Measurements from ENCODE around the gene TAS2R60.

Gene TAS2R60

GRCh38 chr7:143443153-143443552 lies at the start of gene TAS2R60:
Gene TAS2R60 (plus strand): TSS chr7:143443453. CDS start chr7:143443453, 0 bp downstream.
- no peak for TF ChIP-seq CTCF (IDR thresholded peaks at IDR 0.05; ENCODE audit: control insufficient read depth, insufficient read depth, low read depth, low read length, missing control alignments)
- no peak for DNase-seq (ENCODE audit: low read depth)
- H3K4me3 ChIP-seq (ENCODE audit: control insufficient read depth, low read depth, low read length), result no peak within 1 kb of the TSS

- H3K4me3 ChIP-seq (ENCODE audit: control insufficient read depth, low read depth, low read length), result no peak overlapping the region
- DNase-seq (ENCODE audit: low read depth), result no peak
- TF ChIP-seq CTCF (IDR thresholded peaks at IDR 0.05; ENCODE audit: control insufficient read depth, insufficient read depth, low read depth, low read length, missing control alignments), result no peak
These were observed 49.2 kb upstream of the TAS2R60 start for GRCh38 chr7:143394068-143394467.

- TF ChIP-seq CTCF (IDR thresholded peaks at IDR 0.05; ENCODE audit: control insufficient read depth, insufficient read depth, low read depth, low read length, missing control alignments), result no peak
- no peak overlapping the region for H3K4me3 ChIP-seq (ENCODE audit: control insufficient read depth, low read depth, low read length)
- DNase-seq (ENCODE audit: low read depth), result no peak
These were observed 48.5 kb upstream of the TAS2R60 start for GRCh38 chr7:143394777-143395176.

- peak; percentile 27 for TF ChIP-seq CTCF (IDR thresholded peaks at IDR 0.05; ENCODE audit: control insufficient read depth, insufficient read depth, low read depth, low read length, missing control alignments)
- H3K4me3 ChIP-seq (ENCODE audit: control insufficient read depth, low read depth, low read length), result no peak overlapping the region
- no peak for DNase-seq (ENCODE audit: low read depth)
These were observed 47.8 kb upstream of the TAS2R60 start for GRCh38 chr7:143395187-143396149.

- no peak overlapping the region for H3K4me3 ChIP-seq (ENCODE audit: control insufficient read depth, low read depth, low read length)
- no peak for TF ChIP-seq CTCF (IDR thresholded peaks at IDR 0.05; ENCODE audit: control insufficient read depth, insufficient read depth, low read depth, low read length, missing control alignments)
- DNase-seq (ENCODE audit: low read depth), result no peak
These were observed 47.1 kb upstream of the TAS2R60 start for GRCh38 chr7:143396182-143396581.

GRCh38 chr7:143396625-143397556 lies 46.4 kb upstream of the TAS2R60 start:
- no peak overlapping the region for H3K4me3 ChIP-seq (ENCODE audit: control insufficient read depth, low read depth, low read length)
- no peak for DNase-seq (ENCODE audit: low read depth)

More at GRCh38 chr7:143396625-143397556, 46.4 kb upstream of the TAS2R60 start:
- no peak for TF ChIP-seq CTCF (IDR thresholded peaks at IDR 0.05; ENCODE audit: control insufficient read depth, insufficient read depth, low read depth, low read length, missing control alignments)

Data from AG09309 (cell line).